ENCODE results near the gene DLGAP4.

Gene DLGAP4

GRCh38 chr20:36384022-36384619, 78.0 kb downstream of the DLGAP4 start:
- no peak for DNase-seq (ENCODE audit: low read depth in 2 of 2)

GRCh38 chr20:36385503-36385902, 79.4 kb downstream of the DLGAP4 start:
- no peak for DNase-seq (ENCODE audit: low read depth in 2 of 2)

GRCh38 chr20:36386236-36386635, 80.1 kb downstream of the DLGAP4 start:
- DNase-seq (ENCODE audit: low read depth in 2 of 2): no peak

GRCh38 chr20:36390269-36390668, 84.1 kb downstream of the DLGAP4 start:
- no peak for DNase-seq (ENCODE audit: low read depth in 2 of 2)

- no peak for DNase-seq (ENCODE audit: low read depth in 2 of 2)
Observed at GRCh38 chr20:36390719-36391415, 84.7 kb downstream of the DLGAP4 start.

GRCh38 chr20:36391456-36391855, 85.3 kb downstream of the DLGAP4 start:
- no peak for DNase-seq (ENCODE audit: low read depth in 2 of 2)

GRCh38 chr20:36391955-36392354, 85.8 kb downstream of the DLGAP4 start:
- no peak for DNase-seq (ENCODE audit: low read depth in 2 of 2)

GRCh38 chr20:36392989-36393388, 86.8 kb downstream of the DLGAP4 start:
- DNase-seq (ENCODE audit: low read depth in 2 of 2): no peak

- no peak for DNase-seq (ENCODE audit: low read depth in 2 of 2)
Observed at GRCh38 chr20:36394340-36394965, 88.3 kb downstream of the DLGAP4 start.

GRCh38 chr20:36396340-36396739, 90.2 kb downstream of the DLGAP4 start:
- no peak for DNase-seq (ENCODE audit: low read depth in 2 of 2)

- DNase-seq (ENCODE audit: low read depth in 2 of 2): no peak
Observed at GRCh38 chr20:36396847-36397630, 90.9 kb downstream of the DLGAP4 start.

GRCh38 chr20:36398515-36398914, 92.4 kb downstream of the DLGAP4 start:
- DNase-seq (ENCODE audit: low read depth in 2 of 2): no peak

GRCh38 chr20:36399147-36399968, 93.2 kb downstream of the DLGAP4 start:
- no peak for DNase-seq (ENCODE audit: low read depth in 2 of 2)

- no peak for DNase-seq (ENCODE audit: low read depth in 2 of 2)
Observed at GRCh38 chr20:36399969-36400545, 93.9 kb downstream of the DLGAP4 start.

- no peak for DNase-seq (ENCODE audit: low read depth in 2 of 2)
Observed at GRCh38 chr20:36400909-36401735, 95.0 kb downstream of the DLGAP4 start.

GRCh38 chr20:36402708-36403107, 96.6 kb downstream of the DLGAP4 start:
- DNase-seq (ENCODE audit: low read depth in 2 of 2): no peak

- DNase-seq (ENCODE audit: low read depth in 2 of 2): no peak
Observed at GRCh38 chr20:36404435-36404978, 98.4 kb downstream of the DLGAP4 start.

- DNase-seq (ENCODE audit: low read depth in 2 of 2): no peak
Observed at GRCh38 chr20:36405255-36405654, 99.1 kb downstream of the DLGAP4 start.

- no peak for DNase-seq (ENCODE audit: low read depth in 2 of 2)
Observed at GRCh38 chr20:36407199-36407733, 101.1 kb downstream of the DLGAP4 start.

GRCh38 chr20:36408219-36408618, 102.1 kb downstream of the DLGAP4 start:
- no peak for DNase-seq (ENCODE audit: low read depth in 2 of 2)
